ENCODE results near the gene DPP8. TPM values are rescaled to one million over a fixed set of nuclear protein-coding genes. Genes with fewer than 3 reads are reported as not detected.

DPP8 gene
- polyA plus RNA-seq, 1 experiment = 21.6 TPM

DNA sequence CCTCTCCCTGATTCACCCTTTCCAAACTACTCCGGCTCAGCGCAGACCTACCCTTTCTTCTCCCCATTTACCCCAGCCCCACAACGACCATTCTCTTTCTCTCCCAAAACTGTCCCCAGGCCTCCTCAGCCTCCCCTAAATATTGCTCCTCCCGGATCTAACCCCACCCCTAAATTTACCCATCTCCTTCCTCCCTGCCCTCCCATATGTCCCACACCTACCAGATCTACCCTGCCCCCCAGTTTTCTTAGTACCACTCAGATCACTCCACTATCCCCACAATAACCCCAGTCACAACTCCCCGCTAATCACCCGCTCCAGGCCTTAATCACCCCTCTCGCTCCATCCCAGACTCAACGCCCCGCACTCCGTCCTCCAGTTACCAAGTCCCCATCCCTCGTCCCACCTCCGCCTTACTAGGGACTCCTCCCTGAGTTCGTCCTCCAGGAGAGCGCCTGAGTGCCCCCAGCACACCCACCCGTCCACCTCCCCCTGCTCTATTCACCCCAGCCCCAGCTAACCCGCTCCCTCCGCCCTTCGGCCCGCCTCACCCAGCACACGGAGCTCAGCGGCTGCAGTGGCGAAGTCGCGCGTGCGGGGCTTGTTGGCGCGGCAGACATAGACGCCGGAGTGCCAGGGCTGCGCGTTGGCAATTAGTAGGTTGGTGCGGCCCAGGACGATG, 121.1 kb downstream of the DPP8 start:
- Histone ChIP-seq H3K27me3 (ENCODE audit: control insufficient read depth, insufficient read depth, low read length) (peaks cover 4% of the 10 kb centered on the region), H3K36me3 (ENCODE audit: control insufficient read depth, insufficient read depth, low read length) (no peaks in the 10 kb centered on the region), H3K4me3 (ENCODE audit: low read depth, low read length) (no peak overlapping the region)
- ChIA-PET POLR2A (no interaction called here), CTCF (interaction anchor here (1.1 kb wide), 1 partner anchor 78 kb away, joined by 4 read pairs; no protein-coding TSS in a partner anchor)
- TF ChIP-seq, protein P1, sequence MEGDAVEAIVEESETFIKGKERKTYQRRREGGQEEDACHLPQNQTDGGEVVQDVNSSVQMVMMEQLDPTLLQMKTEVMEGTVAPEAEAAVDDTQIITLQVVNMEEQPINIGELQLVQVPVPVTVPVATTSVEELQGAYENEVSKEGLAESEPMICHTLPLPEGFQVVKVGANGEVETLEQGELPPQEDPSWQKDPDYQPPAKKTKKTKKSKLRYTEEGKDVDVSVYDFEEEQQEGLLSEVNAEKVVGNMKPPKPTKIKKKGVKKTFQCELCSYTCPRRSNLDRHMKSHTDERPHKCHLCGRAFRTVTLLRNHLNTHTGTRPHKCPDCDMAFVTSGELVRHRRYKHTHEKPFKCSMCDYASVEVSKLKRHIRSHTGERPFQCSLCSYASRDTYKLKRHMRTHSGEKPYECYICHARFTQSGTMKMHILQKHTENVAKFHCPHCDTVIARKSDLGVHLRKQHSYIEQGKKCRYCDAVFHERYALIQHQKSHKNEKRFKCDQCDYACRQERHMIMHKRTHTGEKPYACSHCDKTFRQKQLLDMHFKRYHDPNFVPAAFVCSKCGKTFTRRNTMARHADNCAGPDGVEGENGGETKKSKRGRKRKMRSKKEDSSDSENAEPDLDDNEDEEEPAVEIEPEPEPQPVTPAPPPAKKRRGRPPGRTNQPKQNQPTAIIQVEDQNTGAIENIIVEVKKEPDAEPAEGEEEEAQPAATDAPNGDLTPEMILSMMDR (IDR thresholded peaks at IDR 0.05; ENCODE audit: insufficient read depth, low read depth, low read length) = no peak
- DNase-seq (ENCODE audit: low read depth) = no peak

DNA sequence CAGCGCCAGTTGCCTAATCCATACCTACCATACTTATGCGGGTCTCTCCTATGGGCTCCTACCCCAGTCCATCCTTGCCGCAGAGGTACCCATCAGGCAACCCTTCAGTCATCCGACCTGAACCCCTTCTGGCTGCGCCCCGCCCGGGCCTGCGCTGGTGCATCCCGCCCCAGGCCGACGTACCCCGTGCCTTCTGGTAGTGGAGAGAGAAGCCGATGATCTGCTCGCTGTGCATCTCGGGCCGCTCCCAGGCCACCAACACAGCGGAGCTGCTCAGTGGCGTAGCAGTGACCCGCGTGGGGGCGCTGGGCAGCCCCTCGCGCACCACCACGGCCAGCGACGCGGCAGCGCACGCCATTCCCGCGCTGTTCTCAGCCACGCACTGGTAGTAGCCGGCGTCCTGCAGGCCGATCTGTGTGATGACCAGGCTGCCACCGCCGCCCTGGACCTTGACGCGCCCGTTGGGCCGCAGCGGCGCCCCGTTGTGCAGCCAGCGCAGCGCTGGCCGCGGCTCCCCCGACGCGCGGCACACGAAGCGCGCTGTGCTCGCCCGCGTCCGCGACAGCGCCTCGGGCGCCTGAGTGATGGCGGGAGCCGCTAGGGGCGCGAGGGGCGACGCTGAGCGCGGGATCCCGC, 121.8 kb downstream of the DPP8 start:
- ChIA-PET POLR2A (no interaction called here), CTCF (interaction anchor here (2.1 to 20.1 kb wide), 2 partner anchors 10 to 74 kb away, joined by 16 to 454 read pairs; no protein-coding TSS in a partner anchor)
- no peaks in the 10 kb centered on the region for H3K36me3 ChIP-seq (ENCODE audit: control insufficient read depth, insufficient read depth, low read length)
- TF ChIP-seq, protein P1 (IDR thresholded peaks at IDR 0.05; ENCODE audit: insufficient read depth, low read depth, low read length) = no peak
- no peak overlapping the region for H3K4me3 ChIP-seq (ENCODE audit: low read depth, low read length)
- DNase-seq (ENCODE audit: low read depth) = no peak
- H3K27me3 ChIP-seq (ENCODE audit: control insufficient read depth, insufficient read depth, low read length) = peaks cover 6% of the 10 kb centered on the region

DNA sequence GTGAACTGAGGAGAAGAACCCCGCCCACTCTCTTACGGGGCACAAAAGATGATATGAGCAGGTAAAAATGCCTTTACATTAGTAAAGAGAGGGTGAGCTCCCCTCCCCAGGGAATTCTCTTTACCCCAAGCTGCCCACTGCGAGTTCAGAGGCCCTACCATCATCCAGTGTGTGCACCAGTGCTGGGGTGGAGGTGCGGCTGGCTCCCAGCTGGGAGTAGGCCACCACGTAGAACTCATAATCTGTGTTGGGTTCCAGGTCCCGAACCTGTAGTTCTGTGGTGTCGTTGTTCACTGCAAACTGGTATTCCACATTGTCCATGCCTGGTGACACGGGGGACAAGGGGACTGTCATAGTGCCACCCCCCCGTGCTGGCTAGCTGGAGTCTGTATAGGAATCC, 122.6 kb downstream of the DPP8 start:
- CTCF ChIA-PET = interaction anchor here (0.7 to 20.1 kb wide), 4 partner anchors 9 to 124 kb away, joined by 3 to 454 read pairs (median 10); no protein-coding TSS in a partner anchor
- TF ChIP-seq, protein P1 (IDR thresholded peaks at IDR 0.05; ENCODE audit: insufficient read depth, low read depth, low read length) = no peak
- POLR2A ChIA-PET = no interaction called here
- H3K27me3 ChIP-seq (ENCODE audit: control insufficient read depth, insufficient read depth, low read length) = peaks cover 6% of the 10 kb centered on the region
- H3K4me3 ChIP-seq (ENCODE audit: low read depth, low read length) = no peak overlapping the region
- no peaks in the 10 kb centered on the region for H3K36me3 ChIP-seq (ENCODE audit: control insufficient read depth, insufficient read depth, low read length)
- no peak for DNase-seq (ENCODE audit: low read depth)

DNA sequence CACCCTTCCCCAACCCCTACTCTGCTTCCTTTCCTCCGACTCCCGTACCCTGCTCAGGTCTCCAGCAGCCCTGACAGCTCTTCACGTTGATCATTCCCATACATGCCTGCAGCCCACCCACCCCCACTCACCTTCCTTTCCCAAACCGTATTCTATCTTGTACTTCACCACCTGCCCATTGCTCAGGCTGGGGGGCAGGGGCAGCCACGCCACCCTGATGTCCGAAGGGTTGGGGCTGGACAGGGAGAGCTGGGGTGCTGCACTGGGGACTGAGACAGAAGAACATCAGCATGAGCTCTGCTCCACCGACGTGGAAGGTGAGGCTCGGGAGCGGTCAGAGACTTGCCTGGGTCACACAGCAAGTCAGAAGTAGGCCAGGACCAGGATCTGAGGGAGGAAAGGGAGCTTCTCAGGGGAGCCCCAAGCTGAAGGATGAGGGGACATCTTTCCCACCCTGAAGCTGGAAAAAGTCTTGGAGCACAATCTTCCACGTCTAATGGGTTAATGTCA, 123.2 kb downstream of the DPP8 start:
- Histone ChIP-seq H3K27me3 (ENCODE audit: control insufficient read depth, insufficient read depth, low read length) (peaks cover 6% of the 10 kb centered on the region), H3K4me3 (ENCODE audit: low read depth, low read length) (no peak overlapping the region), H3K36me3 (ENCODE audit: control insufficient read depth, insufficient read depth, low read length) (no peaks in the 10 kb centered on the region)
- TF ChIP-seq, protein P1 (IDR thresholded peaks at IDR 0.05; ENCODE audit: insufficient read depth, low read depth, low read length) = no peak
- CTCF ChIA-PET = interaction anchor here (0.7 to 20.1 kb wide), 3 partner anchors 9 to 73 kb away, joined by 3 to 454 read pairs (median 16); no protein-coding TSS in a partner anchor
- POLR2A ChIA-PET = no interaction called here
- no peak for DNase-seq (ENCODE audit: low read depth)

DNA sequence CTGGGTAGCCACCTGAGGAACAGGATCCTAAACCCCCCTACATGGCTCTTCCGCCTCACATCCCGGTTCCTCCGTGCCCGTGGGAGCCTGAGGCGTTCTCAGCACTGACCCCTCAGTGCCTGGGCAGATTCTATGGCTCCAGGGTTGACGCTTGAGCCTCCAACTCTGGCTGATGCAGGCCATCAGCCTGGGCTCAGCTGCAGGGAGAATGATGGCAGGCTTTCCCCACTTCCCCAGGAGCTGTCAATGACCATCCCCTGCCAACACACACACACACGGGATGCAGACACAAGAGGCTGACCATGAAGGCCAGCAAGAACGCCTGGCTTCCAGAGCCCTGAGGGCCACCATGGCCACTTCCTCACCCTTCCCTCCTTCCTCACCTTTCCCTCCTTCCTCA, 123.9 kb downstream of the DPP8 start:
- ChIA-PET CTCF (interaction anchor here (2.1 to 20.1 kb wide), 2 partner anchors 8 to 71 kb away, joined by 16 to 454 read pairs; no protein-coding TSS in a partner anchor), POLR2A (no interaction called here)
- Histone ChIP-seq H3K36me3 (ENCODE audit: control insufficient read depth, insufficient read depth, low read length) (no peaks in the 10 kb centered on the region), H3K27me3 (ENCODE audit: control insufficient read depth, insufficient read depth, low read length) (peaks cover 6% of the 10 kb centered on the region), H3K4me3 (ENCODE audit: low read depth, low read length) (no peak overlapping the region)
- no peak for DNase-seq (ENCODE audit: low read depth)
- TF ChIP-seq, protein P1 (IDR thresholded peaks at IDR 0.05; ENCODE audit: insufficient read depth, low read depth, low read length) = no peak

All from BJ (cell line).